ENCODE data around the gene FANCC. TPM values are rescaled to one million over a fixed set of nuclear protein-coding genes. Genes with fewer than 3 reads are reported as not detected.

The FANCC gene, protein sequence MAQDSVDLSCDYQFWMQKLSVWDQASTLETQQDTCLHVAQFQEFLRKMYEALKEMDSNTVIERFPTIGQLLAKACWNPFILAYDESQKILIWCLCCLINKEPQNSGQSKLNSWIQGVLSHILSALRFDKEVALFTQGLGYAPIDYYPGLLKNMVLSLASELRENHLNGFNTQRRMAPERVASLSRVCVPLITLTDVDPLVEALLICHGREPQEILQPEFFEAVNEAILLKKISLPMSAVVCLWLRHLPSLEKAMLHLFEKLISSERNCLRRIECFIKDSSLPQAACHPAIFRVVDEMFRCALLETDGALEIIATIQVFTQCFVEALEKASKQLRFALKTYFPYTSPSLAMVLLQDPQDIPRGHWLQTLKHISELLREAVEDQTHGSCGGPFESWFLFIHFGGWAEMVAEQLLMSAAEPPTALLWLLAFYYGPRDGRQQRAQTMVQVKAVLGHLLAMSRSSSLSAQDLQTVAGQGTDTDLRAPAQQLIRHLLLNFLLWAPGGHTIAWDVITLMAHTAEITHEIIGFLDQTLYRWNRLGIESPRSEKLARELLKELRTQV
- total RNA-seq, result 2.4 and 3.6 TPM in 2 replicates

GRCh38 chr9:95317119-95317892 is at the start of gene FANCC:
TSS of gene FANCC (minus strand) at chr9:95317709. CDS start at chr9:95249291, 68,418 bp downstream.

Other genes with a start within 250 kb of the FANCC start
- 0.89 and 4.0 TPM in 2 replicates for gene PTCH1, start 199.3 kb upstream of the FANCC start, total RNA-seq